H9 (cell line): ENCODE results near the gene EML1. TPM values are rescaled to one million over a fixed set of nuclear protein-coding genes. Genes with fewer than 3 reads are reported as not detected.

Source experiments
- DNase-seq: peaks from one replicate; pipeline ENCODE4 v3.0.0-alpha.2; 2017
- H2AFZ ChIP-seq: one replicate; pipeline ENCODE4 v1.6.1; 2013; ENCODE audit warnings: mild to moderate bottlenecking, low read length, control low read depth, moderate library complexity
- H2AK5ac ChIP-seq: 2 replicates; pipeline ENCODE4 v1.6.1; 2013; ENCODE audit warnings: low read length, control low read depth, mixed read lengths; ENCODE audit not compliant: insufficient read length
- H2BK120ac ChIP-seq: one replicate; pipeline ENCODE4 v1.6.1; 2013; ENCODE audit warnings: low read depth, mild to moderate bottlenecking, low read length, control low read depth, inconsistent platforms; ENCODE audit not compliant: poor library complexity, severe bottlenecking
- H2BK12ac ChIP-seq: 2 replicates; pipeline ENCODE4 v1.6.1; 2013; ENCODE audit warnings: low read length, control low read depth, mixed read lengths, low read depth; ENCODE audit not compliant: insufficient read length
- H2BK15ac ChIP-seq: 2 replicates; pipeline ENCODE4 v1.6.1; 2013; ENCODE audit warnings: low read depth, low read length, control low read depth
- H2BK20ac ChIP-seq: one replicate; pipeline ENCODE4 v1.6.1; 2013; ENCODE audit warnings: low read depth, mild to moderate bottlenecking, low read length, control low read depth, inconsistent platforms; ENCODE audit not compliant: poor library complexity, severe bottlenecking
- H2BK5ac ChIP-seq: 2 replicates; pipeline ENCODE4 v1.6.1; 2013; ENCODE audit warnings: low read length, control low read depth, mixed read lengths; ENCODE audit not compliant: insufficient read length
- H3K14ac ChIP-seq: 2 replicates; pipeline ENCODE4 v1.6.1; 2013; ENCODE audit warnings: low read length, control low read depth; ENCODE audit not compliant: insufficient read depth
- H3K18ac ChIP-seq: 2 replicates; pipeline ENCODE4 v1.6.1; 2013; ENCODE audit warnings: low read depth, mild to moderate bottlenecking, mixed read lengths, low read length, control low read depth; ENCODE audit not compliant: insufficient read length
- H3K23ac ChIP-seq: 2 replicates; pipeline ENCODE4 v1.6.1; 2013; ENCODE audit warnings: low read length, control low read depth, mixed read lengths, low read depth; ENCODE audit not compliant: insufficient read length
- H3K23me2 ChIP-seq: 2 replicates; pipeline ENCODE4 v1.6.1; 2013; ENCODE audit warnings: low read depth, mild to moderate bottlenecking, mixed read lengths, low read length, control low read depth; ENCODE audit not compliant: insufficient read length, poor library complexity, severe bottlenecking
- H3K27ac ChIP-seq: 2 replicates; pipeline ENCODE4 v1.5.1; 2013; ENCODE audit warnings: low read length, control low read depth, mixed read lengths, low read depth; ENCODE audit not compliant: insufficient read length
- H3K27me3 ChIP-seq: 2 replicates; pipeline ENCODE4 v1.6.1; 2013; ENCODE audit warnings: low read length, control low read depth, inconsistent platforms; ENCODE audit not compliant: insufficient read depth
- H3K4ac ChIP-seq: 2 replicates; pipeline ENCODE4 v1.6.1; 2013; ENCODE audit warnings: low read depth, mild to moderate bottlenecking, control low read depth, inconsistent platforms, low read length, moderate library complexity
- H3K4me1 ChIP-seq: 2 replicates; pipeline ENCODE4 v1.6.1; 2013; ENCODE audit warnings: low read length, control low read depth, inconsistent platforms; ENCODE audit not compliant: insufficient read depth
- H3K4me2 ChIP-seq: 2 replicates; pipeline ENCODE4 v1.6.1; 2013; ENCODE audit warnings: low read length, control low read depth, mixed read lengths; ENCODE audit not compliant: insufficient read length, insufficient read depth
- H3K56ac ChIP-seq: 2 replicates; pipeline ENCODE4 v1.6.1; 2013; ENCODE audit warnings: low read depth, mild to moderate bottlenecking, mixed read lengths, low read length, control low read depth; ENCODE audit not compliant: insufficient read length
- H3K79me1 ChIP-seq: 2 replicates; pipeline ENCODE4 v1.6.1; 2013; ENCODE audit warnings: low read depth, mild to moderate bottlenecking, moderate library complexity, low read length, control low read depth, inconsistent platforms; ENCODE audit not compliant: insufficient read depth, poor library complexity, severe bottlenecking
- H3K79me2 ChIP-seq: 2 replicates; pipeline ENCODE4 v1.6.1; 2013; ENCODE audit warnings: low read length, control low read depth, inconsistent platforms; ENCODE audit not compliant: insufficient read depth
- H3K9ac ChIP-seq: 2 replicates; pipeline ENCODE4 v1.6.1; 2013; ENCODE audit warnings: low read length, control low read depth, mixed read lengths; ENCODE audit not compliant: insufficient read length; ENCODE audit errors: extremely low read depth
- H3K9me3 ChIP-seq: one replicate; pipeline ENCODE4 v1.6.1; 2013; ENCODE audit warnings: low read depth, low read length, inconsistent platforms; ENCODE audit not compliant: control insufficient read depth
- H3T11ph ChIP-seq: one replicate; pipeline ENCODE4 v1.6.1; 2013; ENCODE audit warnings: mild to moderate bottlenecking, low read length, control low read depth, inconsistent platforms
- H4K20me1 ChIP-seq: one replicate; pipeline ENCODE4 v1.6.1; 2013; ENCODE audit not compliant: control insufficient read depth, insufficient read length, insufficient read depth
- H4K5ac ChIP-seq: 2 replicates; pipeline ENCODE4 v1.6.1; 2013; ENCODE audit warnings: low read depth, mild to moderate bottlenecking, mixed read lengths, low read length, control low read depth; ENCODE audit not compliant: insufficient read length
- H4K8ac ChIP-seq: replicated peaks from 2 replicates; pipeline ENCODE4 v1.6.1; 2013; ENCODE audit warnings: low read length, control low read depth, mixed read lengths, low read depth; ENCODE audit not compliant: insufficient read length
- H4K91ac ChIP-seq: 2 replicates; pipeline ENCODE4 v1.6.1; 2013; ENCODE audit warnings: low read depth, mild to moderate bottlenecking, moderate library complexity, mixed read lengths, low read length, control low read depth; ENCODE audit not compliant: insufficient read length
- H3K27ac Mint-ChIP-seq, 3 experiments: 2 replicates in 2 of 3; 3 replicates in 1 of 3; pipeline ENCODE4 v1.8.0; 2020 to 2021; ENCODE audit warnings: mixed read lengths in 3 of 3, mild to moderate bottlenecking in 1 of 3, moderate library complexity in 1 of 3
- H3K27me3 Mint-ChIP-seq: 2 replicates; pipeline ENCODE4 v1.8.0; 2021; ENCODE audit warnings: low read depth, mild to moderate bottlenecking, moderate library complexity, mixed read lengths
- H3K36me3 Mint-ChIP-seq, 3 experiments: 2 replicates in 2 of 3; 3 replicates in 1 of 3; pipeline ENCODE4 v1.8.0; 2020 to 2021; ENCODE audit warnings: low read depth in 3 of 3, mixed read lengths in 3 of 3; ENCODE audit not compliant: insufficient read depth in 1 of 3
- H3K4me1 Mint-ChIP-seq, 2 experiments: 2 replicates each; pipeline ENCODE4 v1.8.0; 2020; ENCODE audit warnings: mixed read lengths in 2 of 2
- H3K4me3 Mint-ChIP-seq, 2 experiments: 2 replicates in 1 of 2; 3 replicates in 1 of 2; pipeline ENCODE4 v1.8.0; 2020 to 2021; ENCODE audit warnings: mild to moderate bottlenecking in 2 of 2, mixed read lengths in 2 of 2, moderate library complexity in 1 of 2
- H3K9me3 Mint-ChIP-seq, 2 experiments: 2 replicates in 1 of 2; 3 replicates in 1 of 2; pipeline ENCODE4 v1.8.0; 2020; ENCODE audit warnings: mild to moderate bottlenecking in 2 of 2, mixed read lengths in 2 of 2, moderate library complexity in 1 of 2
- CTCF ChIP-seq: fragments of 200-600 bp; sonication (generic); conservative IDR thresholded peaks from 3 replicates; pipeline ENCODE4 v1.8.0; 2021; ENCODE audit warnings: antibody characterized with exemption, mild to moderate bottlenecking
- WGBS: extraction: QIAGEN DNeasy Blood & Tissue Kit; methylation state at CpG from one replicate; pipeline ENCODE4 v1.1.7; 2013; ENCODE audit warnings: missing lambda C conversion rate, low lambda C conversion rate, mixed read lengths; ENCODE audit not compliant: insufficient read length; ENCODE audit errors: extremely low coverage; 5-methylcytosine and 5-hydroxymethylcytosine counted together
- total RNA-seq: library from RNA; stranded (reverse); gene quantifications from 2 replicates; pipeline ENCODE4 v1.2.1, GENCODE V29; 2021

EML1 gene
- total RNA-seq, 1 experiment from 2014 or later, result 16.7 TPM

GRCh38 chr14:99816217-99816616 lies 23.0 kb downstream of the EML1 start:
- H2BK12ac ChIP-seq, result no peak overlapping the region
- no peak overlapping the region for H3K18ac ChIP-seq
- H3K4ac ChIP-seq, result no peak overlapping the region
- H3K27me3 ChIP-seq, result no peaks in the 10 kb centered on the region
- no peak overlapping the region for H3K56ac ChIP-seq
- Mint-ChIP-seq H3K36me3 (no peaks in the 10 kb centered on the region), H3K27me3 (no peaks in the 10 kb centered on the region), H3K9me3 (no peaks in the 10 kb centered on the region), H3K4me1 (peaks cover 12 to 13% of the 10 kb centered on the region in 2 experiments), H3K27ac (no peak overlapping the region), H3K4me3 (no peak overlapping the region)
- no peak for TF ChIP-seq CTCF
- no peaks in the 10 kb centered on the region for H3K79me2 ChIP-seq
- H3K9me3 ChIP-seq, result no peaks in the 10 kb centered on the region
- no peak overlapping the region for H3K9ac ChIP-seq
- no peak overlapping the region for H2BK120ac ChIP-seq
- no peak overlapping the region for H4K8ac ChIP-seq
- H3K79me1 ChIP-seq, result no peaks in the 10 kb centered on the region
- no peak overlapping the region for H4K5ac ChIP-seq
- H4K91ac ChIP-seq, result no peak overlapping the region
- H2BK20ac ChIP-seq, result no peak overlapping the region
- no peaks in the 10 kb centered on the region for H3K23me2 ChIP-seq
- no peak overlapping the region for H2AK5ac ChIP-seq
- no peaks in the 10 kb centered on the region; the same call in 1 of the 2 replicates for H3K4me1 ChIP-seq
- no peak overlapping the region for H2BK15ac ChIP-seq
- H3K27ac ChIP-seq, result no peak overlapping the region
- WGBS, result no CpG with 5 or more reads among the region's 7 CpGs
- H4K20me1 ChIP-seq, result no peaks in the 10 kb centered on the region
- no peak overlapping the region for H3K23ac ChIP-seq
- no peak overlapping the region for H2AFZ ChIP-seq
- no peak overlapping the region for H3K4me2 ChIP-seq
- no peak overlapping the region for H2BK5ac ChIP-seq
- DNase-seq, result no peak
- H3T11ph ChIP-seq, result no peak overlapping the region
- H3K14ac ChIP-seq, result no peak overlapping the region
